ENCODE data around the gene DDX47. TPM values are rescaled to one million over a fixed set of nuclear protein-coding genes. Genes with fewer than 3 reads are reported as not detected.
"Not testable (repeated sequence)": the region's sequence is repeated elsewhere in the genome, so short reads cannot be mapped to it uniquely, and the experiment has no call there.

The DDX47 gene
- total RNA-seq, 2 donors from 2014 or later: 79.2 to 81.3 TPM

DNA sequence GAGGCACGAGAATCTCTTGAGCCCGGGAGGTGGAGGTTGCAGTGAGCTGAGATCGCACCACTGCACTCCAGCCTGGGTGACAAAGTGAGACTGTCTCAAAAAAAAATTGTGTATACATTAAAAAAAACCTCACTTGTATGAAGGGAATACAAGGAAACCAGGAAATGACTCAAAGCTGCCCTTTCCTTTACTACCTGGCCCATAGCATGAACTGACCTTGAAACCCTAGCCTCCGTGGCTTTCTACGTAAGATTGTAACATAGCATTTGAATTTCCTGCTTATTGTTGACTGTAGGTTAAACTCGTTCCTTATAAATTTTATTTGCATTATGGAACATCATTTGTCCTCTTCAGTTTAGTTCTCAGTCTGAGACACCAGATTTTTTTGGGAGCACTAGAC, 9.1 kb upstream of the DDX47 start:
- H3K4me1 Mint-ChIP-seq (ENCODE audit: low read depth in 2 of 2): peaks cover 26 to 32% of the 10 kb centered on the region in 2 donors
- no peak for DNase-seq (ENCODE audit: low spot score)
- H3K9me3 Mint-ChIP-seq: no peaks in the 10 kb centered on the region
- no peak overlapping the region for H3K27ac Mint-ChIP-seq
- H3K4me3 Mint-ChIP-seq: no peak overlapping the region
- peaks cover 7 to 9% of the 10 kb centered on the region in 2 donors for H3K27me3 Mint-ChIP-seq
- ATAC-seq: no peak
- no peaks in the 10 kb centered on the region for H3K36me3 Mint-ChIP-seq

DNA sequence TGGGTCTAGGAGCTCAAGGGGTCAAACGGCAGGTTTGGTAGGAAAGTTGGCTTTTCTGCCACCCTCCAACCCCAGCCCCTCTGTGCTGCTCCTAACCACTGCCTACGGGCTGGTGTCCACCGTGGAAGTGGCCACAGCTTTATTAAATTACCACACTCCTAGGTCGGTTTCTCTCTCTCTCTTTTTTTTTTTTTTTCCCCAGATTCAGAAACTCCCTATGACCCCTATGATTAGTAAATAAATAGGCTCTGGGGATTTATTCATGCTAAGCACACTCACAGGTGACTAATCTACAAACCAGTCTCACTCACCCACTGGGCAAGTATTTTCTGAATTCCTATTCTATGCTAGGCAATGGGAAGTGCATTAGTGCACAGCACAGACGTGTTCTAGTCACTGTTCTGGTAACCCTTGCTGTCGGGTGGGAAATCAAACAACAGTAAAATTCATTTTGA, 8.7 kb upstream of the DDX47 start:
- H3K9me3 Mint-ChIP-seq: no peaks in the 10 kb centered on the region
- H3K27me3 Mint-ChIP-seq: peaks cover 7 to 9% of the 10 kb centered on the region in 2 donors
- peak overlapping the region; percentile 7 for H3K27ac Mint-ChIP-seq
- H3K4me1 Mint-ChIP-seq (ENCODE audit: low read depth in 2 of 2): peaks cover 29 to 36% of the 10 kb centered on the region in 2 donors
- no peak for ATAC-seq
- H3K4me3 Mint-ChIP-seq: no peak overlapping the region
- no peaks in the 10 kb centered on the region for H3K36me3 Mint-ChIP-seq
- DNase-seq (ENCODE audit: low spot score): no peak

DNA sequence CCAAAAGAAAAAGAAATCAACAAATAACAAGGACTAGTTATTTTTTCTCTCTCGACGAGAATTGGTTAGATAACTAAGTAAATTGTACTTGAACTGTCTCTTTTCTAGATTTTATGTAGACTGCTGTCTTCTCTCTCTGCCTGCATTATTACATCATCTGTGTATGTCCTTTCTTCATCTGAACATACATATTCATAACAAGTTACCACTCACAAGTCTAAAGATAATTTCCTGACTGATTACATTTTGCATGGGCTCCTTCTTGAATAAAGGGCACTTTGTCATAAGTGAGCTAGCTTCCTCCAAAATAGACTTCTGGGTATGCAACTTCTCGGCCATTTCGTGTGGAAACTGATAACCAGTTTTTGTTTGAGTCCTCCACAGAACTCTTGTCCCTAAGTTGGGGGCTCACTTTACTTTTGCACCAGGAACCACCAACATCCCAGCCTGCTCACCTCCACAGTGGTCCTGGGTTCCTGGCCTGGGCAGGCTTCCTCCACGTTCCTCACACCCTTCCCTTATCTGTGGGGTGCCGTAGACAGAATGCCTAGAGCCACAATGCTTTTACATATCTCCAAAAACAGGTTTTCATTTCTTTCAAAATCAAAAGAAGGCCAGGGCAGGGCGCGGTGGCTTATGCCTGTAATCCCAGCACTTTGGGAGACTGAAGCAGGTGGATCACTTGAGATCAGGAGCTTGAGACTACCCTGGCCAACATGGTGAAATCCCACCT, 6.2 kb upstream of the DDX47 start:
- Mint-ChIP-seq H3K36me3 (no peaks in the 10 kb centered on the region), H3K4me1 (ENCODE audit: low read depth in 2 of 2) (peaks cover 23 to 36% of the 10 kb centered on the region in 2 donors), H3K27me3 (peaks cover 0 to 5% of the 10 kb centered on the region in 2 donors), H3K4me3 (no peak overlapping the region), H3K27ac (peak overlapping the region; percentile 92 to 96), H3K9me3 (no peaks in the 10 kb centered on the region)
- DNase-seq (ENCODE audit: low spot score) (no peak), ATAC-seq (no peak)

DNA sequence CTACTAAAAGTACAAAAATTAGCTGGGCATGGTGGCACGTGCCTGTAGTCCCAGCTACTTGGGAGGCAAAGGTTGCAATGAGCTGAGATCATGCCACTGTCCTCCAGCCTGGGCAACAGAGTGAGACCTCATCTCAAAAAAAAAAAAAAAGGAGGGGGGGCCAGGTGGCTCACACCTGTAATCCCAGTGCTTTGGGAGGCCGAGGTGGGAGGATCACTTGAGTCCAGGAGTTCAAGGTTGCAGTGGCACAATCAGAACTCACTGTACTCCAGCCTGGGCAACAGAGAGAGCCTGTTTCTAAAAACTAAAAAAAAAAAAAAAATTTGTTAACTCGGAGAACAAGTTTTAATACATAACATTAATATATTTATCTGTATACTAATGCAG, 5.6 kb upstream of the DDX47 start:
- DNase-seq (ENCODE audit: low spot score): not testable (repeated sequence)

DNA sequence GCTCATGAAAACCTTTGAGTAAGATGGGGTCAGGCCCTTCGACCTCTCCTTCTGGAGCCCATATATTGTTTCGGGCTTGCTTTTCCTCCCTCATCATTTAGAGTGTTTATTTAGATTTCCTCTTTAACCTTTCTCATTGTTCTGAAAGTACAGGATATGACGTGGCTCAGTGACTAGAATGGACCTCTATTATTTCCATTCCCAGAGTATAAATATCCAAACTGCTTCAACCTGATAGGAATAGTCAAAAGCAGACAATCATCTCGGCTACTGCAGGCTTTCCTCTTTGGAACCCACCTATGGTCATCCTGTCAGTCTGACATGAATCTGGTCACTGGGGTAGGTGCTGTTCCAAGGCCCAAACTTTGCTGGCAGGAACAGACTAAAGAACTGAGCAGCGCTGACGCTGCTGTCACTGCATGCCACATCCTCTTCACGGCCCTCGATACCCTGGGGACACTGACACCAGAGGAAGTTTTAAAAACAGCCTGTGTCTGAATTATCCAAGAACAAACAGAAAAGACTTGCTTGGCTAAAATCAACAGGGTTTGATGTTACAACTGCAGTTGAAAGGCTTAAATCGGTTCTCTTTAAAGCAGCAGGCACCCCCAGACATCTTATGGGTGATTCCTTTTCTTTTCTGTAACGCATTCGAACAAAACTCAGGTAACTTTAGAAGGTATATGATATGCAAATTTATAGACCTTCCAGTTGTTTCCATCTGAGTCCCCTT, 5.0 kb upstream of the DDX47 start:
- H3K4me3 Mint-ChIP-seq: peak overlapping the region; percentile 80

More for the DNA sequence above, 5.6 kb upstream of the DDX47 start:
- peaks cover 19 to 36% of the 10 kb centered on the region in 2 donors for H3K4me1 Mint-ChIP-seq (ENCODE audit: low read depth in 2 of 2)
- H3K4me3 Mint-ChIP-seq, H3K27me3 Mint-ChIP-seq, H3K36me3 Mint-ChIP-seq, ATAC-seq, H3K9me3 Mint-ChIP-seq: not testable (repeated sequence)
- H3K27ac Mint-ChIP-seq: peak overlapping the region; percentile 92 to 96

DNA sequence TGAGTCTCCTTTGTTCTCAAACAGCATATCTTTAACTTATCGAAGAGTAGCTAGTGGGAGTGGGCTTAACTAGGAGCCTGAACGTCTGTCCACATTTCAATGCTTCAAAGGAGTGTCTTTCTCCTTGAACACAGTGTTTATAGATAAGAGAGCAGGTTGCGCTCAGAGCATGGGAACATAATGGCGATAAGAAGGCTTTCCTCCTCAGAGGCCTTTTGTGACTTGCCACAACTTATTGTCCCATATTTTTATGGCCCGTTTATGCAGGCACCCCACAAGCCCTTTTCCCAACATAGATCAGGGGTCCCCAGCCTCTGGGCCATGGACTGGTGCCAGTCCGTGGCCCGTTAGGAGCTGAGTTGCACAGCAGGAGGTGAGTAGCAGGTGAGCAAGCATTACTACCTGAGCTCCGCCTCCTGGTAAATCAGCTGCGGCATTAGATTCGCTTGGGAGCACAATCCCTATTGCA, 2.6 kb upstream of the DDX47 start:
- ATAC-seq: no peak
- no peak for DNase-seq (ENCODE audit: low spot score)
- Mint-ChIP-seq H3K9me3 (no peaks in the 10 kb centered on the region), H3K27ac (no peak overlapping the region), H3K36me3 (peaks cover 3% of the 10 kb centered on the region), H3K4me3 (no peak overlapping the region), H3K27me3 (no peaks in the 10 kb centered on the region), H3K4me1 (ENCODE audit: low read depth in 2 of 2) (peaks cover 40 to 52% of the 10 kb centered on the region in 2 donors)

More for the DNA sequence above, 5.0 kb upstream of the DDX47 start:
- no peaks in the 10 kb centered on the region for H3K36me3 Mint-ChIP-seq
- no peak for DNase-seq (ENCODE audit: low spot score)
- peak; percentile 67 to 82 for ATAC-seq
- H3K9me3 Mint-ChIP-seq: no peaks in the 10 kb centered on the region
- peak overlapping the region; percentile 92 to 96 for H3K27ac Mint-ChIP-seq
- peaks cover 0 to 2% of the 10 kb centered on the region in 2 donors for H3K27me3 Mint-ChIP-seq
- peaks cover 23 to 40% of the 10 kb centered on the region in 2 donors for H3K4me1 Mint-ChIP-seq (ENCODE audit: low read depth in 2 of 2)

DNA sequence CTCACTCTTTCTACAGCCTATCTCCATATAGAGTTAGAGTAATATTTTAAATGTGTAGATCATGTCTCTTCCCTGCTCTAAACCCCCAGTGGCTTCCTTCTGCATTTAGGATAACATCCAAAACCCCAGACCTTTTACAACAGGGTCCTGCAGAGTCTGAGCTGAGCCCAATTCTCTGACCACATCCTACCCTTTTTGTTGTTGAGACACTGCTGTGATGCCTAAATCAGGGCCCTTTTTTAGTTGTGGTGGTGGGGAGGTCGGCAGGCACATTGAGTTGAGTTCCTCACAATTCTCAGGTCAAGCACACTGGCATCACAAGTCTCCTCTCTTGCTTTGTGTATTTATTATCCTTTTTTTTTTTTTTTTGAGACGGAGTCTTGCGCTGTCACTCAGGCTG, 1.8 kb upstream of the DDX47 start:
- Mint-ChIP-seq H3K4me3 (no peak overlapping the region), H3K27me3 (no peaks in the 10 kb centered on the region), H3K27ac (no peak overlapping the region), H3K4me1 (ENCODE audit: low read depth in 2 of 2) (peaks cover 46 to 59% of the 10 kb centered on the region in 2 donors), H3K9me3 (no peaks in the 10 kb centered on the region), H3K36me3 (peaks cover 10% of the 10 kb centered on the region)
- DNase-seq (ENCODE audit: low spot score) (no peak), ATAC-seq (no peak)

DNA sequence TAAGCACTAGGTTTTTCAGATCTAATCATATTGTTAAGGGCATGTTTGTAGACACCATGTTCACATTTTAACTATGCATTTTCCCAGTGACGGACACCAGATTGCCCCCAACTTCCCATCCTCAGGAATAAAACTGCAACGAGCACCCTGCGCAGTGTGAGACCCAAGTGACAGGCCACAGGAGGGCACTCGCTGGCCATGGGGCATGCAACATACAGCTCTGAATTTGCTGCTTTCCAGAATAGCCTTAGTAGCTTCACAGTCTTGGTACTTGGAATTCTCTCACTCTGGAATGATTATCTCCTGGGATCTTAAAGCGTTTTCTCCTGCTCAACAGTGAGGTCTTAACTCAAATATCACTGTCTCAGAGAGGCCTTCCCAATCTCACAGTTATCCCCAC, 972 bp upstream of the DDX47 start:
- Mint-ChIP-seq H3K4me3 (no peak overlapping the region), H3K36me3 (peaks cover 10% of the 10 kb centered on the region), H3K27me3 (no peaks in the 10 kb centered on the region), H3K9me3 (no peaks in the 10 kb centered on the region), H3K27ac (no peak overlapping the region), H3K4me1 (ENCODE audit: low read depth in 2 of 2) (peaks cover 44 to 59% of the 10 kb centered on the region in 2 donors)
- DNase-seq (ENCODE audit: low spot score) (no peak), ATAC-seq (no peak)

DNA sequence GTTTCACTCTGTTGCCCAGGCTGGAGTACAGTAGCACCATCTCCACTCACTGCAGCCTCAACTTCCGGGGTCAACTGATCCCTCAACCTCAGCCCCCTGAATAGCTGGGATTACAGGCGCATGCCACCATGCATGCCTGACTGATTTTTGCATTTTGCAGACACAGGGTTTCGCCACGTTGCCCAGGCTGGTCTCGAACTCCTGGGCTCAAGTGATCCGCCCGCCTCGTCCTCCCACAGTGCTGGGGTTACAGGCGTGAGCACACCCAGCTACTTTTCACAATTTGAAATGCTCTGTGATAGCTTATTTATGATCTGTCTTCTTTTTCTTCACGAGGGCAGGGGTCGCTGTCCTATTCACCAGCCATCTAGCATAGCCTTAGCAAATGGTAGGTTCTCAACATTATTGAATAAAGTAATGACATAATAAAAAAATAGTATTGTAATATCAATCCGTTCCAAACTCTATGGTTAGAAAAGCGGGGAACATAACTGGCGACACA, 477 bp upstream of the DDX47 start:
- H3K9me3 Mint-ChIP-seq: no peaks in the 10 kb centered on the region
- DNase-seq (ENCODE audit: low spot score): no peak
- peaks cover 10% of the 10 kb centered on the region for H3K36me3 Mint-ChIP-seq
- H3K27ac Mint-ChIP-seq: peak overlapping the region; percentile 93 to 99
- peak overlapping the region; percentile 97 for H3K4me3 Mint-ChIP-seq
- ATAC-seq: no peak
- peaks cover 44 to 59% of the 10 kb centered on the region in 2 donors for H3K4me1 Mint-ChIP-seq (ENCODE audit: low read depth in 2 of 2)
- H3K27me3 Mint-ChIP-seq: no peaks in the 10 kb centered on the region

DNA sequence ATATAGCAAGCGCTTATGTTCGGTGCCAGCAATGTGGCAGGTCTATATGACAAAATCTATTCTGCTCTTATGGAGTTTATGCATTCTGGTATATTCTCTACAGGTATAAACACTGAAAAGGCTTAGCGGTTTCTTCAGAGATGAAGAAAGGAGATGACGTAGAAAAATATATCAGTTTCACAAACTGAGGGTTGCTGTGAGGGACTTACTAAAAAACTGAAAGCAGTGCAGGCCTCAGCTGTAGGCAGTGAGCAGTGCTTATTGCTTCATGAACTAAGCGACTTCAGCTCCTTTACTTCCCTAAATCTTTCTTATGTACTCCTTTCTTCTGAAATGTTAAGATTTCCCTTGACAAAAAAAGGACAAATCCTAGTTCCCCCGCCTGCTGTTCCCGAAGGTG, 4.5 kb downstream of the DDX47 start:
- Mint-ChIP-seq H3K4me3 (no peak overlapping the region), H3K4me1 (ENCODE audit: low read depth in 2 of 2) (peaks cover 47 to 51% of the 10 kb centered on the region in 2 donors), H3K36me3 (peaks cover 22% of the 10 kb centered on the region), H3K9me3 (no peaks in the 10 kb centered on the region), H3K27ac (no peak overlapping the region), H3K27me3 (no peaks in the 10 kb centered on the region)
- DNase-seq (ENCODE audit: low spot score): no peak
- no peak for ATAC-seq

DNA sequence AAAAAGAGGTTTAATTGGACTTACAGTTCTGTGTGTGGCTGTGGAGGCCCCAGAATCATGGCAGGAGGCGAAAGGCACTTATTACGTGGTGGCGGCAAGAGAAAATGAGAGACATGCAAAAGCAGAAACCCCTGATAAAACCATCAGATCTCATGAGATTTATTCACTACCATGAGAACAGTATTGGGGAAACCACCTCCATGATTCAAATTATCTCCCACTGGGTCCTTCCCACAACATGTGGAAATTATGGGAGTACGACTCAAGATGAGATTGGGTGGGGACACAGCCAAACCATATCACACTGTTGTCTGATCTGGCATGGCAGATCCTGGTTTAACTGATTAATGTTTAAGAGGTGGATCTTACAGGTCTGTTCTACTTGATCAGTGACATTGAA, 5.6 kb downstream of the DDX47 start:
- Mint-ChIP-seq H3K27ac (no peak overlapping the region), H3K4me3 (no peak overlapping the region), H3K4me1 (ENCODE audit: low read depth in 2 of 2) (peaks cover 36 to 41% of the 10 kb centered on the region in 2 donors), H3K9me3 (no peaks in the 10 kb centered on the region), H3K27me3 (no peaks in the 10 kb centered on the region), H3K36me3 (peaks cover 30% of the 10 kb centered on the region)
- DNase-seq (ENCODE audit: low spot score) (no peak), ATAC-seq (no peak)

DNA sequence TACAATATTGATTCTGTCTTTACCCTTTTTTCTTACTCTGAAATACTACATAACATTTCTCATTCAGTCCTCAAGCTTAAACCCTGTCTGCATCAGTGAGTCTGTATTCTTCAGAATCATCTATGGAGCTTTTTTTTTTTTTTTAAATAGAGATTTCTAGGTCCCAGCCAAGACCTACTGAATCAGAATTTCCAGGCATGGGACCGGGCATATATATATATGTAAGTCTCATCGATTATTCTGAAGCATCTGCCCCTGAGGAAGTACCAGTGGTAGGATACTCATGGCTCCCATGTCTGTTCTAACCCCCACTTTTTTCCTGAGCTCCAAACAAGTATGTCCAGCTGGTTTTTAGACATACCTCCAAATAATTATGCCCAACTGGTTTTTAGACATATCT, 6.1 kb downstream of the DDX47 start:
- DNase-seq (ENCODE audit: low spot score): no peak
- Mint-ChIP-seq H3K27me3 (no peaks in the 10 kb centered on the region), H3K4me1 (ENCODE audit: low read depth in 2 of 2) (peaks cover 31 to 37% of the 10 kb centered on the region in 2 donors), H3K27ac (no peak overlapping the region), H3K36me3 (peaks cover 32% of the 10 kb centered on the region), H3K9me3 (no peaks in the 10 kb centered on the region), H3K4me3 (no peak overlapping the region)
- ATAC-seq: no peak

DNA sequence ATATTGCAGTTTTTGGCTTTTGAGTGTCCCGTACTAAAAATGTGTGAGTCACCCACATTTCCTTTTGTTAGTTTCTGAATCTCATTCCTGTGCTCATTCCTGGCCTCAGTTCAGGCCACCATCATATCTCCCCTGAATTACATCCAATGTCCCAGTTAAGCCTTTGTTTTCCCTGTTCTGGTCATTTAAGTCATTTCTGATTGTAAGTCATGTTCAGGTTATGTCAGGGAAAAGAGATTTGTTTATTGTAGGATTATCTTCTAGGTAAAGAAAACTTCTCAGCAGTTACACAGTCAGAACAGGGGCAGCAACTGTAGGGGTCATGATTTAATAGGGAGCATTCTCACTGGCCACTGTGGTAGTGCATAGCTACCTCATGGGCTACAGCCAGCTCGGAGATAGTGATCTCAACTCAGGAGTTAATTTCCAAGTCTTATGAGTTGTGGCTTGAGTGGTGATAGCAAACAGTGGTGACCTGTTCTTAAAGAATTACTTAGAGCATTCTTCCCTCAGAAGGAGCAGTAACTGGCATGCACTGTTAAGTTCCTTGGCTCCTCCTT, 6.7 kb downstream of the DDX47 start:
- peaks cover 25 to 31% of the 10 kb centered on the region in 2 donors for H3K4me1 Mint-ChIP-seq (ENCODE audit: low read depth in 2 of 2)

DNA sequence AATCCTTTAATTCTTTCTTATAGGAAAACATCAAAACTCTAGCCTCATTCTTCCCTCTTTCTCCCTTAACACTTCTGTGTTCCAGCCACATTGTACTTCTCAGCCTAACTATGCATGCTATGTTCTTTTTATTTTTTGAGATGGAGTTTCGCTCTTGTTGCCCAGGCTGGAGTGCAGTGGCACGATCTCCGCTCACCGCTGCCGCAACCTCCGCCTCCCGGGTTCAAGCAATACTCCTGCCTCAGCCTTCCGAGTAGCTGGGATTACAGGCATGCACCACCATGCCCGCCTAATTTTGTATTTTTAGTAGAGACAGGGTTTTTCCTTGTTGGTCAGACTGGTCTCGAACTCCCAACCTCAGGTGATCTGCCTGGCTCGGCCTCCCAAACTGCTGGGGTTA, 7.2 kb downstream of the DDX47 start:
- not testable (repeated sequence) for H3K4me3 Mint-ChIP-seq; H3K27ac Mint-ChIP-seq; DNase-seq (ENCODE audit: low spot score); ATAC-seq; H3K27me3 Mint-ChIP-seq; H3K9me3 Mint-ChIP-seq
- H3K36me3 Mint-ChIP-seq: peaks cover 33% of the 10 kb centered on the region
- H3K4me1 Mint-ChIP-seq (ENCODE audit: low read depth in 2 of 2): peaks cover 19 to 29% of the 10 kb centered on the region in 2 donors

More for the DNA sequence above, 6.7 kb downstream of the DDX47 start:
- H3K27me3 Mint-ChIP-seq: no peaks in the 10 kb centered on the region
- peaks cover 32% of the 10 kb centered on the region for H3K36me3 Mint-ChIP-seq
- H3K27ac Mint-ChIP-seq: no peak overlapping the region
- H3K9me3 Mint-ChIP-seq: no peaks in the 10 kb centered on the region
- DNase-seq (ENCODE audit: low spot score): no peak
- ATAC-seq: no peak
- H3K4me3 Mint-ChIP-seq: no peak overlapping the region
